ENCODE measurements around the gene RNF212B.

DNA sequence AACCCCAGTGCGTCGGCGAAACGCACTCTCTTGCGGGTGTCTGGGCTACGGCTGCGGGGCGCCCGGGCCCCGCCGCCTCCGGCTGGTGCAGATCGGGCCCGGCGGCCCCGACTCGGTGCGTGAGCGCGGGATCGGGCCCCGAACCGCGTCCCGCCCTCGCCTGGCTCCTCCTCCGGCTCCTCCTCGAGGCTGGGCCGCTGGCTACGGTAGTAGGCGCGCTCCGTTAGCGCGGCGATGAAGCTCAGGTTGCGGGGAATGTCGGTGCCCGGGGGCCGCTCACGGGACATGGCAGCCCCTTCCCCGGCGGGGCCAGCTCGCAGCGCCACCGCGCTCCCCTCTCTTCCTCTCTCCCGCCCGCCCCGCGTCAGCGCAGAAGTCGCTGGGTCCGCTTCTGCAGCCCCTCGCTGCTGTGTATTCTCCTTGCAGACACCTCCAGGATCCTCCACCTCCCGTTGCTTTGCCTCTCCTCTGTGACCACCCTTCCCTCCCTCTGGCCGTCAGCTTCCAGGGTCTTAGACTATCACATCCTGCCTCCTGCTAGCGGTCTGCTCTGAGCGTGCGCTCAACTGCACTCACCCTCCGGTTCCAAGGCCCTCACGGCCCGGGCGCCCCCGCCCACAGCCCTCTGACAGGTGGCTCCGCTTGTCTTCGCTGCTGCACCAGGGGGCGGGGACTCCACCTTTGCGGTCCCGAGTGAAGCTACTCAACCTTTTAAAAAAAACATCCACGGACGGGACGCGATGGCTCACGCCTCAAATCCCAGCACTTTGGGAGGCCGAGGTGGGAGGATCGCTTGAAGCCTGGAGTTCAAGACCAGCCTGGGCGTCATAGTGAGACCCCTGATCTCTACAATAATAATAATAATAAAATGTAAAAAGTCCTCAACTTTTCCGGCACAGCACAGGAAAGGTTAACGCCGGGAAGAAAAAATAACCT is 64.8 kb downstream of the RNF212B start, which contains the start of gene PPP1R3E:
- TF ChIP-seq, protein P1, sequence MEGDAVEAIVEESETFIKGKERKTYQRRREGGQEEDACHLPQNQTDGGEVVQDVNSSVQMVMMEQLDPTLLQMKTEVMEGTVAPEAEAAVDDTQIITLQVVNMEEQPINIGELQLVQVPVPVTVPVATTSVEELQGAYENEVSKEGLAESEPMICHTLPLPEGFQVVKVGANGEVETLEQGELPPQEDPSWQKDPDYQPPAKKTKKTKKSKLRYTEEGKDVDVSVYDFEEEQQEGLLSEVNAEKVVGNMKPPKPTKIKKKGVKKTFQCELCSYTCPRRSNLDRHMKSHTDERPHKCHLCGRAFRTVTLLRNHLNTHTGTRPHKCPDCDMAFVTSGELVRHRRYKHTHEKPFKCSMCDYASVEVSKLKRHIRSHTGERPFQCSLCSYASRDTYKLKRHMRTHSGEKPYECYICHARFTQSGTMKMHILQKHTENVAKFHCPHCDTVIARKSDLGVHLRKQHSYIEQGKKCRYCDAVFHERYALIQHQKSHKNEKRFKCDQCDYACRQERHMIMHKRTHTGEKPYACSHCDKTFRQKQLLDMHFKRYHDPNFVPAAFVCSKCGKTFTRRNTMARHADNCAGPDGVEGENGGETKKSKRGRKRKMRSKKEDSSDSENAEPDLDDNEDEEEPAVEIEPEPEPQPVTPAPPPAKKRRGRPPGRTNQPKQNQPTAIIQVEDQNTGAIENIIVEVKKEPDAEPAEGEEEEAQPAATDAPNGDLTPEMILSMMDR (IDR thresholded peaks at IDR 0.05; ENCODE audit: insufficient read depth, low read length) = no peak
- TF ChIP-seq, protein P2, sequence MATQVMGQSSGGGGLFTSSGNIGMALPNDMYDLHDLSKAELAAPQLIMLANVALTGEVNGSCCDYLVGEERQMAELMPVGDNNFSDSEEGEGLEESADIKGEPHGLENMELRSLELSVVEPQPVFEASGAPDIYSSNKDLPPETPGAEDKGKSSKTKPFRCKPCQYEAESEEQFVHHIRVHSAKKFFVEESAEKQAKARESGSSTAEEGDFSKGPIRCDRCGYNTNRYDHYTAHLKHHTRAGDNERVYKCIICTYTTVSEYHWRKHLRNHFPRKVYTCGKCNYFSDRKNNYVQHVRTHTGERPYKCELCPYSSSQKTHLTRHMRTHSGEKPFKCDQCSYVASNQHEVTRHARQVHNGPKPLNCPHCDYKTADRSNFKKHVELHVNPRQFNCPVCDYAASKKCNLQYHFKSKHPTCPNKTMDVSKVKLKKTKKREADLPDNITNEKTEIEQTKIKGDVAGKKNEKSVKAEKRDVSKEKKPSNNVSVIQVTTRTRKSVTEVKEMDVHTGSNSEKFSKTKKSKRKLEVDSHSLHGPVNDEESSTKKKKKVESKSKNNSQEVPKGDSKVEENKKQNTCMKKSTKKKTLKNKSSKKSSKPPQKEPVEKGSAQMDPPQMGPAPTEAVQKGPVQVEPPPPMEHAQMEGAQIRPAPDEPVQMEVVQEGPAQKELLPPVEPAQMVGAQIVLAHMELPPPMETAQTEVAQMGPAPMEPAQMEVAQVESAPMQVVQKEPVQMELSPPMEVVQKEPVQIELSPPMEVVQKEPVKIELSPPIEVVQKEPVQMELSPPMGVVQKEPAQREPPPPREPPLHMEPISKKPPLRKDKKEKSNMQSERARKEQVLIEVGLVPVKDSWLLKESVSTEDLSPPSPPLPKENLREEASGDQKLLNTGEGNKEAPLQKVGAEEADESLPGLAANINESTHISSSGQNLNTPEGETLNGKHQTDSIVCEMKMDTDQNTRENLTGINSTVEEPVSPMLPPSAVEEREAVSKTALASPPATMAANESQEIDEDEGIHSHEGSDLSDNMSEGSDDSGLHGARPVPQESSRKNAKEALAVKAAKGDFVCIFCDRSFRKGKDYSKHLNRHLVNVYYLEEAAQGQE (IDR thresholded peaks at IDR 0.05; ENCODE audit: insufficient replicate concordance, low read depth) = no peak
- TF ChIP-seq POLR2AphosphoS5 (IDR thresholded peaks at IDR 0.05; ENCODE audit: low read depth) = no peak; the same call in 1 of the 2 replicates
- TF ChIP-seq SPI1 (IDR thresholded peaks at IDR 0.05; ENCODE audit: borderline replicate concordance, low read depth) = no peak
